Neuronal stem cell (in vitro differentiated cells): ENCODE data around the gene OLFML1.
A peak's percentile ranks its signal among the peaks of the same experiment; 100 is the strongest.

Source experiments
- DNase-seq: peaks from one replicate; pipeline ENCODE4 v3.0.0-alpha.2; 2013; ENCODE audit warnings: low spot score
- H2AFZ ChIP-seq: one replicate; pipeline ENCODE4 v1.6.1; 2013; ENCODE audit warnings: mild to moderate bottlenecking, low read length, inconsistent platforms
- H2AK5ac ChIP-seq: 2 replicates; pipeline ENCODE4 v1.6.1; 2013; ENCODE audit warnings: low read depth, mild to moderate bottlenecking, inconsistent platforms, low read length, moderate library complexity, mixed read lengths
- H2BK120ac ChIP-seq: 2 replicates; pipeline ENCODE4 v1.6.1; 2013; ENCODE audit warnings: low read depth, mild to moderate bottlenecking, inconsistent platforms, low read length, moderate library complexity, mixed read lengths
- H2BK12ac ChIP-seq: one replicate; pipeline ENCODE4 v1.6.1; 2013; ENCODE audit warnings: low read length, inconsistent platforms
- H2BK15ac ChIP-seq: 2 replicates; pipeline ENCODE4 v1.6.1; 2013; ENCODE audit warnings: mild to moderate bottlenecking, low read length, inconsistent platforms, mixed read lengths
- H2BK5ac ChIP-seq: one replicate; pipeline ENCODE4 v1.6.1; 2013; ENCODE audit warnings: inconsistent platforms, mild to moderate bottlenecking, low read length, moderate library complexity
- H3K14ac ChIP-seq: one replicate; pipeline ENCODE4 v1.6.1; 2013; ENCODE audit warnings: low read length, inconsistent platforms
- H3K18ac ChIP-seq: 2 replicates; pipeline ENCODE4 v1.6.1; 2013; ENCODE audit warnings: low read length, inconsistent platforms
- H3K23ac ChIP-seq: 2 replicates; pipeline ENCODE4 v1.6.1; 2013; ENCODE audit warnings: low read depth, mild to moderate bottlenecking, mixed read lengths, low read length, inconsistent platforms; ENCODE audit not compliant: poor library complexity
- H3K27ac ChIP-seq: replicated peaks from 3 replicates; pipeline ENCODE4 v1.5.1; 2013; ENCODE audit warnings: low read length, inconsistent platforms
- H3K27me3 ChIP-seq, 3 experiments: 2 replicates each; pipeline ENCODE4 v1.6.1; 2013; ENCODE audit warnings: low read length in 3 of 3, mild to moderate bottlenecking in 2 of 3, inconsistent platforms in 1 of 3, low read depth in 1 of 3, mixed read lengths in 1 of 3, moderate library complexity in 1 of 3; ENCODE audit not compliant: control insufficient read depth in 3 of 3, insufficient read depth in 3 of 3
- H3K36me3 ChIP-seq, 2 donors: replicated peaks in 1 of 2; 2 replicates each; pipeline ENCODE4 v1.6.1; 2013; ENCODE audit warnings: low read length in 2 of 2; ENCODE audit not compliant: control insufficient read depth in 2 of 2, insufficient read depth in 2 of 2
- H3K4ac ChIP-seq: 2 replicates; pipeline ENCODE4 v1.6.1; 2013; ENCODE audit warnings: inconsistent platforms, mild to moderate bottlenecking, low read length, moderate library complexity
- H3K4me1 ChIP-seq, 2 donors: 1 replicate in 1 of 2; 2 replicates in 1 of 2; pipeline ENCODE4 v1.6.1; 2013; ENCODE audit warnings: low read length in 2 of 2, low read depth in 1 of 2; ENCODE audit not compliant: control insufficient read depth in 2 of 2, insufficient read depth in 1 of 2
- H3K4me2 ChIP-seq: one replicate; pipeline ENCODE4 v1.6.1; 2013; ENCODE audit warnings: mild to moderate bottlenecking, low read length, inconsistent platforms; ENCODE audit not compliant: insufficient read depth, poor library complexity, severe bottlenecking
- H3K4me3 ChIP-seq, 2 donors: 2 replicates each; pipeline ENCODE4 v1.5.1; 2013; ENCODE audit warnings: low read length in 2 of 2, mild to moderate bottlenecking in 2 of 2, inconsistent platforms in 1 of 2, moderate library complexity in 1 of 2
- H3K79me1 ChIP-seq: one replicate; pipeline ENCODE4 v1.6.1; 2013; ENCODE audit warnings: low read depth, mild to moderate bottlenecking, inconsistent platforms, low read length, moderate library complexity
- H3K9ac ChIP-seq: one replicate; pipeline ENCODE4 v1.6.1; 2013; ENCODE audit warnings: mild to moderate bottlenecking, low read depth, low read length, inconsistent platforms; ENCODE audit not compliant: poor library complexity
- H3K9me3 ChIP-seq, 2 donors: replicated peaks in 1 of 2; 2 replicates each; pipeline versions ENCODE3 to v1.6.1; 2013; ENCODE audit warnings: low read length in 2 of 2, mild to moderate bottlenecking in 2 of 2, inconsistent platforms in 1 of 2, low read depth in 1 of 2, mixed read lengths in 1 of 2, moderate library complexity in 1 of 2; ENCODE audit not compliant: control insufficient read depth in 2 of 2, insufficient read depth in 1 of 2
- H4K8ac ChIP-seq: one replicate; pipeline ENCODE4 v1.6.1; 2013; ENCODE audit warnings: low read depth, mild to moderate bottlenecking, inconsistent platforms, low read length, moderate library complexity
- H4K91ac ChIP-seq: one replicate; pipeline ENCODE4 v1.6.1; 2013; ENCODE audit warnings: low read length, low read depth, mild to moderate bottlenecking, inconsistent platforms; ENCODE audit not compliant: poor library complexity
- WGBS, 2 donors: extraction: QIAGEN DNeasy Blood & Tissue Kit; methylation state at CpG; one replicate each; pipeline ENCODE4 v1.1.7; 2013; ENCODE audit warnings: missing lambda C conversion rate in 2 of 2, mixed read lengths in 1 of 2; ENCODE audit not compliant: insufficient read length in 2 of 2, insufficient replicate concordance in 1 of 2; ENCODE audit errors: extremely low coverage in 2 of 2; 5-methylcytosine and 5-hydroxymethylcytosine counted together

OLFML1 gene

DNA sequence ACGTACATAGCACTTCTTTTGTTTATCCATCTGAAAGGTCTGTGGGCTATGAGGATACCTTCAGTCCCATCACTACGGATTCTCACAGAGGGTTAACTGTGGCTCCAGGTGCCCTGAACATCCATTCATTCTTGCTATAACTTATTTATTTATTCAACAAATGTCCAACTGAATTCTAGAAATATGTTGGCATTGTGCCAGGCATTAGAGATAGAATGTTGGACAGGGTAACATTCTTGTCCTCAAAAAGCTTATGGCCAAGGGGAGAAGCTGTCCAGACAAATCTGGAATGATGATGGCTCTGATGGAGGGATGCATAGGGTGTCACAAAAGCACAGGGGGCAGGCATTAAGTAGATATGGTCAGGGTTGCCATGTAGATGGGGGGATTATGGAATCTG is 8.4 kb downstream of the OLFML1 start:
- no peak overlapping the region for H3K18ac ChIP-seq

DNA sequence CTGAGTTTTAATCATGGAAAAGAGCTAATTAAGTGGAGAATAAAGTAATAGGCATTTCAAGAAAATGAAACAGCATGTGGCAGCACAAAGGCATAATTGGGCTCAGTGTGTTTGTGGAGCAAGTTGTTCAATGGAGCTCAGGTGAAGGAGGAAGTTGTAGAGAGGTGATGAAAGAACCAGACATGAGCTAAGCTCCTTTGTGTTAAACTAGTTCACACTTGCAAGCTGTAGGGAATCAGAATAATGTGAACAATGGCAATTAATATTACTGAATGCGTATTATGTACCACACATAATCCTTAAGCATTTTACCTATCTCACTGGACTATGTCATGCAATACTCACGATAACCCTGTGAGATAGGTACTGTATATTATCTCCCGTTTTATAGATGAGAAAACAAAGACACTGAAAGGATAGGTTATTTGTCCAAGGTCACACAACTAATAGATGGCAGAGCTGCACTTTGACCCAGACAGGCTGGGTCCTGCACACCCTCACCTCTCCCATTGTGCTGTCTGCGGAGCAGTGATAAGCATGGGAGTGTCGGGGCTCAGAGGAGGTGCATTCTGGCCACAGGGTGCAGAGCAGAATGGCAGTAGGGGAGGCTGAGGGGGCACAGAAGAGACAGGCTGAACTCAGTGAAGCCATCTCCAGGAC is 8.9 kb downstream of the OLFML1 start:
- DNase-seq = no peak
- Histone ChIP-seq H2BK15ac (no peak overlapping the region), H3K79me1 (no peaks in the 10 kb centered on the region), H3K4me1 (peaks cover 0 to 3% of the 10 kb centered on the region in 2 donors), H3K9ac (no peak overlapping the region), H3K23ac (no peak overlapping the region), H3K14ac (no peak overlapping the region), H3K4me3 (peak overlapping the region in 1 of 2 donors; percentile 62), H3K27me3 (peaks cover 0 to 6% (median 0%) of the 10 kb centered on the region in 3 experiments), H2AK5ac (no peak overlapping the region), H2BK5ac (no peak overlapping the region), H4K8ac (no peak overlapping the region), H3K36me3 (no peaks in the 10 kb centered on the region), H4K91ac (no peak overlapping the region), H2BK120ac (no peak overlapping the region), H3K18ac (no peak overlapping the region), H3K4ac (no peak overlapping the region), H3K9me3 (no peaks in the 10 kb centered on the region), H3K4me2 (no peak overlapping the region), H2BK12ac (no peak overlapping the region), H3K27ac (no peak overlapping the region), H2AFZ (no peak overlapping the region)
- WGBS, 2 donors = no CpG with 5 or more reads among the region's 5 CpGs

More for the DNA sequence above, 8.4 kb downstream of the OLFML1 start:
- WGBS, 2 donors = no CpG with 5 or more reads among the region's 2 CpGs
- Histone ChIP-seq H3K36me3 (no peaks in the 10 kb centered on the region), H3K27ac (no peak overlapping the region), H3K9ac (no peak overlapping the region), H2BK5ac (no peak overlapping the region), H2BK12ac (no peak overlapping the region), H3K4me3 (no peak overlapping the region), H3K79me1 (no peaks in the 10 kb centered on the region), H4K8ac (no peak overlapping the region), H2BK15ac (no peak overlapping the region), H3K4me2 (no peak overlapping the region), H3K4me1 (peaks cover 0 to 3% of the 10 kb centered on the region in 2 donors), H3K9me3 (no peaks in the 10 kb centered on the region), H4K91ac (no peak overlapping the region), H3K14ac (no peak overlapping the region), H3K4ac (no peak overlapping the region), H2AFZ (no peak overlapping the region), H2AK5ac (no peak overlapping the region), H3K27me3 (peaks cover 0 to 6% (median 0%) of the 10 kb centered on the region in 3 experiments), H3K23ac (no peak overlapping the region), H2BK120ac (no peak overlapping the region)
- DNase-seq = no peak

DNA sequence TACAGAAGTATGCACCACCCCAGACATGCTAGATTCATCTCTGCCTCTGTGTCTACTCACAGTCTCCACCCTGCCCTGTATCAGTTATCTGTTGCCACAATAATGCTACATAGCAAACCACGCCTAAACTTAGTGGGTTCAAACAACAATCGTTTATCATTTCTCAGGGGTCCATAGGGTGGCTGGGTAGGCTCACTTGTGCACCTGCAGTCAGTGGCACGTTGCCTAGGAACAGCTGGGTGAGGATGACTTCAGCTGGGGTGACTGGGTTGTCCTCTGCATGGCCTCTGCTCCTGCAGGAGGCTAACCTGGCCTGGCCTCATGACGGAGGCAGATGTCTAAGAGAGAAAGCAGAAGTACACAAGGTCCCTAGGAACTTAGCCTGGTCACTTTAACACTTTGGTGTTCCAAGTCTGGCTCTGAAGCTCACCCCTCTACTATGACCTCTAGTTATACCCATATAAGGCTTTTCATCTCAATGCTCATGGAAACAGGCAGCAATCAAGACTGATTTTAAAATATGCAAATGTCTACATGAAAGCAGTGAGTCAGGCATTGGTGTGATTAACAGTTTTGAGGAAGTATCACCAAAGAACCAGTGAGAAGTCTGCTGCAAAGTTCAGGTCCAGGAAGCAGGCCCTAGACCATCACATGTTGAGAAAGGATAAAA is 10.7 kb downstream of the OLFML1 start:
- peaks cover 0 to 6% (median 0%) of the 10 kb centered on the region in 3 experiments for H3K27me3 ChIP-seq
- H3K14ac ChIP-seq = no peak overlapping the region
- H3K9me3 ChIP-seq = no peaks in the 10 kb centered on the region
- no peak overlapping the region for H3K23ac ChIP-seq
- H3K18ac ChIP-seq = no peak overlapping the region
- no peak overlapping the region for H2AK5ac ChIP-seq
- no peak overlapping the region for H2AFZ ChIP-seq
- H3K4me3 ChIP-seq = no peak overlapping the region
- H3K4me2 ChIP-seq = no peak overlapping the region
- no peak overlapping the region for H3K4ac ChIP-seq
- H2BK120ac ChIP-seq = no peak overlapping the region
- no peaks in the 10 kb centered on the region for H3K79me1 ChIP-seq
- DNase-seq = no peak
- no peak overlapping the region for H2BK5ac ChIP-seq
- H3K4me1 ChIP-seq = peaks cover 0 to 3% of the 10 kb centered on the region in 2 donors
- no peak overlapping the region for H2BK12ac ChIP-seq
- no peak overlapping the region for H4K91ac ChIP-seq
- no peak overlapping the region for H2BK15ac ChIP-seq
- H3K9ac ChIP-seq = no peak overlapping the region
- H3K27ac ChIP-seq = no peak overlapping the region
- H4K8ac ChIP-seq = no peak overlapping the region
- WGBS, 2 donors = no CpG with 5 or more reads among the region's 4 CpGs
- no peaks in the 10 kb centered on the region for H3K36me3 ChIP-seq

DNA sequence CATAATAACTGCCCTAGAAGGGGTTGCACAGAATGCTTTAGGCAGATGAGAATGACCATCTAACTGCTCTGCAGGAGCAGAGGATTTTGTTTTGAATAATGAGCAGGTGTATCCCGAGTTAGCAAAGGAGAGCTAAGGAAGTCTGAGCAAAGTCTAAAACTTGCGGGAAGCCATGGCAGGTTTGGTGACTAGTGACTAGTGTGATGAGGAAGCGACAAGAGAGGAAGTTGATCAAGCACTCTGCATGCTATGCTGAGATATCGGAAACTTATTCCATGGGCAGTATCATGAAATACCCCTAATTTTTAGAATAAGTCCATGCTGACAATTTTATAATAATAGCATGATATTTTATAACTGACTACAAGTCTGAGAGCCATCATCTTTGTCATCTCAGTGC is 12.9 kb downstream of the OLFML1 start:
- Histone ChIP-seq H3K79me1 (no peaks in the 10 kb centered on the region), H3K4ac (no peak overlapping the region), H3K36me3 (no peaks in the 10 kb centered on the region), H3K18ac (no peak overlapping the region), H3K23ac (no peak overlapping the region), H3K9ac (no peak overlapping the region), H3K9me3 (no peaks in the 10 kb centered on the region), H2BK15ac (no peak overlapping the region), H2BK120ac (no peak overlapping the region), H3K27me3 (peaks cover 0 to 4% (median 0%) of the 10 kb centered on the region in 3 experiments), H4K8ac (no peak overlapping the region), H2BK12ac (no peak overlapping the region), H3K4me2 (no peak overlapping the region), H4K91ac (no peak overlapping the region), H2AK5ac (no peak overlapping the region), H3K14ac (no peak overlapping the region), H2AFZ (no peak overlapping the region), H2BK5ac (no peak overlapping the region), H3K4me1 (no peaks in the 10 kb centered on the region), H3K27ac (no peak overlapping the region), H3K4me3 (no peak overlapping the region)
- no CpG with 5 or more reads among the region's 4 CpGs for WGBS, 2 donors
- no peak for DNase-seq
